DND-41 (cell line): ENCODE data around the gene DGKA.

Source experiments
- ATAC-seq: fragments of 200-7000 bp; cut with Tn5 transposase; 3 replicates; pipeline ENCODE4 v1.9.1; 2021; ENCODE audit warnings: low read depth; ENCODE audit not compliant: insufficient read depth
- DNase-seq: peaks from one replicate; pipeline ENCODE4 v3.0.0-alpha.2; 2020
- H2AFZ ChIP-seq: 2 replicates; pipeline ENCODE4 v1.6.0; 2012; ENCODE audit warnings: low read depth, low read length
- H3K27ac ChIP-seq: 2 replicates; pipeline ENCODE4 v1.5.1; 2012; ENCODE audit warnings: low read length, inconsistent platforms
- H3K27me3 ChIP-seq: fragments of 200-600 bp; sonication (generic); 2 replicates; pipeline ENCODE4 v1.6.0; 2012; ENCODE audit warnings: low read length, mild to moderate bottlenecking, inconsistent platforms; ENCODE audit not compliant: insufficient read depth, poor library complexity
- H3K36me3 ChIP-seq: 2 replicates; pipeline ENCODE4 v1.5.1; 2012; ENCODE audit warnings: low read length, inconsistent platforms; ENCODE audit not compliant: insufficient read depth
- H3K4me1 ChIP-seq: 2 replicates; pipeline ENCODE4 v1.5.1; 2012; ENCODE audit warnings: mild to moderate bottlenecking, low read length; ENCODE audit not compliant: insufficient read depth
- H3K4me2 ChIP-seq: 2 replicates; pipeline ENCODE4 v1.6.0; 2012; ENCODE audit warnings: mild to moderate bottlenecking, moderate library complexity, low read length, inconsistent platforms; ENCODE audit not compliant: insufficient read depth
- H3K4me3 ChIP-seq, 2 experiments: fragments of 200-600 bp in 1 of 2; shearing (Covaris generic) in 1 of 2; 2 replicates each; pipeline ENCODE4 v1.5.1; 2012 to 2016; ENCODE audit warnings: inconsistent platforms in 2 of 2, low read length in 2 of 2, mild to moderate bottlenecking in 2 of 2, low read depth in 1 of 2, moderate library complexity in 1 of 2
- H3K79me2 ChIP-seq: 2 replicates; pipeline ENCODE4 v1.6.0; 2012; ENCODE audit warnings: low read length, inconsistent platforms; ENCODE audit not compliant: insufficient read depth
- H3K9ac ChIP-seq: 2 replicates; pipeline ENCODE4 v1.6.0; 2012; ENCODE audit warnings: low read depth, mild to moderate bottlenecking, inconsistent platforms, low read length, moderate library complexity
- H3K9me3 ChIP-seq: 2 replicates; pipeline ENCODE4 v1.5.1; 2012; ENCODE audit warnings: low read length, moderate library complexity, mild to moderate bottlenecking, inconsistent platforms; ENCODE audit not compliant: insufficient read depth, severe bottlenecking
- H4K20me1 ChIP-seq: 2 replicates; pipeline ENCODE4 v1.6.0; 2012; ENCODE audit warnings: low read length; ENCODE audit not compliant: insufficient read depth
- CTCF ChIP-seq: IDR thresholded peaks from 2 replicates; pipeline ENCODE4 v1.5.1; 2012; ENCODE audit warnings: borderline replicate concordance, low read length, moderate library complexity, mild to moderate bottlenecking; ENCODE audit not compliant: poor library complexity, severe bottlenecking; ENCODE audit errors: extremely low read depth
- EZH2 ChIP-seq: IDR thresholded peaks from 3 replicates; pipeline ENCODE4 v1.6.1; 2012; ENCODE audit warnings: borderline replicate concordance, low read depth, mild to moderate bottlenecking, moderate library complexity, low read length, inconsistent platforms; ENCODE audit not compliant: severe bottlenecking

DGKA gene

DNA sequence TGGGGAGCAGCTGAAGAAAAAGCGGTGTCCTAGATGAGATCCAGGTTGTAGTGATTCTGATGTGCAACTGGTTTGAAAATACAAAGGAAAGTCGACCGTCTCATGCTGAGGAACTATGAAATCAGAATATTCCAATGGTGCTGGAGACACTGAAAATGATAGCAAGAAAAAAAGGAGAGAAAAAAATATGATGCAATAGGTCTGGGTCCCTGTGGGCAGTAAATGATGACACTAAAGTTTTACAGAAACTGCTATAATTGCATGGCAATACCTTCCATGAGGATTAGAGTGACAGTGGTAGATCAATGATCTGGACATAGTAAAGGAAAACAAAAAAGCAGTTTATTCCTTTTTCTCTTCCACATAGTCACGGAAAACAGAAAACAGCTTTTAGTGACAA, 5.6 kb upstream of the DGKA start:
- H3K79me2 ChIP-seq, result peaks cover 83% of the 10 kb centered on the region
- no peak overlapping the region for H2AFZ ChIP-seq
- H3K4me3 ChIP-seq, result peak overlapping the region in 1 of 2 experiments; percentile 70; a peak in 1 of 4 replicates
- no peak for TF ChIP-seq CTCF
- no peak for TF ChIP-seq EZH2
- H3K9ac ChIP-seq, result no peak overlapping the region; the same call in 1 of the 2 replicates
- peak overlapping the region; percentile 94 for H3K4me2 ChIP-seq
- H3K9me3 ChIP-seq, result no peaks in the 10 kb centered on the region
- DNase-seq (no peak), ATAC-seq (no peak)
- H3K27me3 ChIP-seq, result no peaks in the 10 kb centered on the region
- H4K20me1 ChIP-seq, result peaks cover 10% of the 10 kb centered on the region; the same call in 1 of the 2 replicates
- peaks cover 60% of the 10 kb centered on the region for H3K4me1 ChIP-seq
- peak overlapping the region; percentile 99 for H3K27ac ChIP-seq
- H3K36me3 ChIP-seq, result peaks cover 45% of the 10 kb centered on the region

GRCh38 chr12:55925870-55926737, 4.9 kb upstream of the DGKA start:
- H3K36me3 ChIP-seq, result peaks cover 45% of the 10 kb centered on the region
- ATAC-seq, result no peak
- H3K27me3 ChIP-seq, result no peaks in the 10 kb centered on the region
- H3K4me1 ChIP-seq, result peaks cover 64% of the 10 kb centered on the region
- H3K4me3 ChIP-seq, result peak overlapping the region; percentile 70 to 78
- H3K4me2 ChIP-seq, result peak overlapping the region; percentile 94
- H2AFZ ChIP-seq, result peak overlapping the region; percentile 77
- H3K9ac ChIP-seq, result peak overlapping the region; percentile 99
- H3K27ac ChIP-seq, result peak overlapping the region; percentile 99
- TF ChIP-seq CTCF (no peak), EZH2 (no peak)
- H3K79me2 ChIP-seq, result peaks cover 77% of the 10 kb centered on the region
- peak; percentile 16 for DNase-seq
- H3K9me3 ChIP-seq, result no peaks in the 10 kb centered on the region
- H4K20me1 ChIP-seq, result peaks cover 10% of the 10 kb centered on the region; the same call in 1 of the 2 replicates

GRCh38 chr12:55926738-55927587, 4.0 kb upstream of the DGKA start:
- Histone ChIP-seq H3K27me3 (no peaks in the 10 kb centered on the region), H3K4me1 (peaks cover 62% of the 10 kb centered on the region), H3K9ac (peak overlapping the region; percentile 99), H4K20me1 (peaks cover 7% of the 10 kb centered on the region; the same call in 1 of the 2 replicates), H3K27ac (peak overlapping the region; percentile 99), H3K36me3 (peaks cover 39% of the 10 kb centered on the region), H2AFZ (peak overlapping the region; percentile 77), H3K9me3 (no peaks in the 10 kb centered on the region), H3K4me2 (peak overlapping the region; percentile 94), H3K4me3 (peak overlapping the region; percentile 70 to 78), H3K79me2 (peaks cover 77% of the 10 kb centered on the region)
- DNase-seq (peak; percentile 96), ATAC-seq (peak; percentile 35)
- TF ChIP-seq EZH2 (no peak), CTCF (peak; percentile 81)
